Measurements from ENCODE around the gene PLA2G2A.

GRCh38 chr1:19976317-19977003, 3.0 kb downstream of the PLA2G2A start:
- TF ChIP-seq, protein P1, sequence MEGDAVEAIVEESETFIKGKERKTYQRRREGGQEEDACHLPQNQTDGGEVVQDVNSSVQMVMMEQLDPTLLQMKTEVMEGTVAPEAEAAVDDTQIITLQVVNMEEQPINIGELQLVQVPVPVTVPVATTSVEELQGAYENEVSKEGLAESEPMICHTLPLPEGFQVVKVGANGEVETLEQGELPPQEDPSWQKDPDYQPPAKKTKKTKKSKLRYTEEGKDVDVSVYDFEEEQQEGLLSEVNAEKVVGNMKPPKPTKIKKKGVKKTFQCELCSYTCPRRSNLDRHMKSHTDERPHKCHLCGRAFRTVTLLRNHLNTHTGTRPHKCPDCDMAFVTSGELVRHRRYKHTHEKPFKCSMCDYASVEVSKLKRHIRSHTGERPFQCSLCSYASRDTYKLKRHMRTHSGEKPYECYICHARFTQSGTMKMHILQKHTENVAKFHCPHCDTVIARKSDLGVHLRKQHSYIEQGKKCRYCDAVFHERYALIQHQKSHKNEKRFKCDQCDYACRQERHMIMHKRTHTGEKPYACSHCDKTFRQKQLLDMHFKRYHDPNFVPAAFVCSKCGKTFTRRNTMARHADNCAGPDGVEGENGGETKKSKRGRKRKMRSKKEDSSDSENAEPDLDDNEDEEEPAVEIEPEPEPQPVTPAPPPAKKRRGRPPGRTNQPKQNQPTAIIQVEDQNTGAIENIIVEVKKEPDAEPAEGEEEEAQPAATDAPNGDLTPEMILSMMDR (IDR thresholded peaks at IDR 0.05) = no peak
- TF ChIP-seq POLR2A (IDR thresholded peaks at IDR 0.05) (no peak), EP300 (IDR thresholded peaks at IDR 0.05; ENCODE audit: low read depth) (no peak)

Data from transverse colon (tissue), 3 donors.